SU-DHL-6 (cell line): ENCODE measurements around the gene TMEM244.

ENCODE experiments used
- EZH2phosphoT487 ChIP-seq: fragments of 200-600 bp; sonication (generic), shearing (Covaris generic); conservative IDR thresholded peaks from 2 replicates; pipeline ENCODE4 v1.6.1; 2018; ENCODE audit warnings: mild to moderate bottlenecking, antibody characterized with exemption, low read length, moderate library complexity, mixed read lengths
- TF ChIP-seq, protein P1 (sequence below): fragments of 200-600 bp; sonication (generic); IDR thresholded peaks from one replicate; pipeline ENCODE4 v1.5.1; 2017; ENCODE audit warnings: antibody characterized with exemption, mild to moderate bottlenecking, low read length, moderate library complexity; ENCODE audit not compliant: insufficient read depth, poor library complexity, severe bottlenecking

GRCh38 chr6:129890701-129891100, 29.6 kb upstream of the TMEM244 start:
- TF ChIP-seq, protein P1, sequence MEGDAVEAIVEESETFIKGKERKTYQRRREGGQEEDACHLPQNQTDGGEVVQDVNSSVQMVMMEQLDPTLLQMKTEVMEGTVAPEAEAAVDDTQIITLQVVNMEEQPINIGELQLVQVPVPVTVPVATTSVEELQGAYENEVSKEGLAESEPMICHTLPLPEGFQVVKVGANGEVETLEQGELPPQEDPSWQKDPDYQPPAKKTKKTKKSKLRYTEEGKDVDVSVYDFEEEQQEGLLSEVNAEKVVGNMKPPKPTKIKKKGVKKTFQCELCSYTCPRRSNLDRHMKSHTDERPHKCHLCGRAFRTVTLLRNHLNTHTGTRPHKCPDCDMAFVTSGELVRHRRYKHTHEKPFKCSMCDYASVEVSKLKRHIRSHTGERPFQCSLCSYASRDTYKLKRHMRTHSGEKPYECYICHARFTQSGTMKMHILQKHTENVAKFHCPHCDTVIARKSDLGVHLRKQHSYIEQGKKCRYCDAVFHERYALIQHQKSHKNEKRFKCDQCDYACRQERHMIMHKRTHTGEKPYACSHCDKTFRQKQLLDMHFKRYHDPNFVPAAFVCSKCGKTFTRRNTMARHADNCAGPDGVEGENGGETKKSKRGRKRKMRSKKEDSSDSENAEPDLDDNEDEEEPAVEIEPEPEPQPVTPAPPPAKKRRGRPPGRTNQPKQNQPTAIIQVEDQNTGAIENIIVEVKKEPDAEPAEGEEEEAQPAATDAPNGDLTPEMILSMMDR, result no peak
- TF ChIP-seq EZH2phosphoT487, result no peak
